Activated CD8-positive, alpha-beta T cell treated with anti-CD3 and anti-CD28 coated beads for 36 hours (primary cell): ENCODE data around the gene COMMD3. TPM values are rescaled to one million over a fixed set of nuclear protein-coding genes. Genes with fewer than 3 reads are reported as not detected.

ENCODE experiments used
- ATAC-seq: fragments of 200-7000 bp; cut with Tn5 transposase; one replicate; pipeline ENCODE4 v1.10.0; 2021; ENCODE audit warnings: mild to moderate bottlenecking, moderate library complexity
- CTCF ChIA-PET: fragments of 350-600 bp; sonication (Branson Sonifier 250); formaldehyde crosslinking; loops from one replicate; lab custom pipeline; 2021; ENCODE audit warnings: antibody characterized with exemption; lab: Charles Lee
- POLR2A ChIA-PET: fragments of 350-600 bp; sonication (Branson Sonifier 250); formaldehyde crosslinking; loops from one replicate; lab custom pipeline; 2021; ENCODE audit warnings: antibody characterized with exemption; lab: Charles Lee
- DNase-seq: peaks from one replicate; pipeline ENCODE4 v3.0.0-alpha.2; 2020
- H3K27ac Mint-ChIP-seq: one replicate; pipeline ENCODE4 v1.8.0; 2021; ENCODE audit warnings: mild to moderate bottlenecking, mixed read lengths
- H3K27me3 Mint-ChIP-seq: one replicate; pipeline ENCODE4 v1.8.0; 2021; ENCODE audit warnings: mixed read lengths
- H3K36me3 Mint-ChIP-seq: one replicate; pipeline ENCODE4 v1.8.0; 2021; ENCODE audit warnings: low read depth, mixed read lengths
- H3K4me1 Mint-ChIP-seq: one replicate; pipeline ENCODE4 v1.8.0; 2021; ENCODE audit warnings: low read depth, mixed read lengths
- H3K4me3 Mint-ChIP-seq: one replicate; pipeline ENCODE4 v1.8.0; 2021; ENCODE audit warnings: mild to moderate bottlenecking, moderate library complexity, mixed read lengths
- H3K9me3 Mint-ChIP-seq: one replicate; pipeline ENCODE4 v1.8.0; 2021; ENCODE audit warnings: mixed read lengths
- CTCF ChIP-seq: fragments of 200-600 bp; IDR thresholded peaks from one replicate; pipeline ENCODE4 v1.8.0; 2022; ENCODE audit warnings: antibody characterized with exemption, mild to moderate bottlenecking
- intact Hi-C: fragments of 100-400 bp; cut with micrococcal nuclease; formaldehyde crosslinking; loops from one replicate; pipeline ENCODE4 v1.10.0; 2022
- total RNA-seq, 2 experiments: library from RNA; stranded (reverse); gene quantifications; one replicate each; pipeline ENCODE4 v1.2.3, GENCODE V29; 2021

COMMD3 gene
- total RNA-seq, 2 experiments from 2014 or later, result 64.7 to 68.7 TPM

- POLR2A ChIA-PET, result no interaction called here
- no peak for TF ChIP-seq CTCF
- Mint-ChIP-seq H3K4me1 (peaks cover 39% of the 10 kb centered on the region), H3K36me3 (no peaks in the 10 kb centered on the region), H3K27ac (no peak overlapping the region), H3K4me3 (no peak overlapping the region), H3K27me3 (peaks cover 4% of the 10 kb centered on the region), H3K9me3 (no peaks in the 10 kb centered on the region)
- no peak for ATAC-seq
- CTCF ChIA-PET, result interaction anchor here (1.7 kb wide), 1 partner anchor 10 kb away, joined by 5 read pairs; no protein-coding TSS in a partner anchor
- no peak for DNase-seq
- intact Hi-C loops, result loop anchor here (10.0 kb wide), 1 partner anchor 66 kb away; no protein-coding TSS in a partner anchor
These were observed 52.8 kb downstream of the COMMD3 start for GRCh38 chr10:22368981-22369380.

GRCh38 chr10:22369434-22370072, 53.4 kb downstream of the COMMD3 start:
- CTCF ChIA-PET, result interaction anchor here (1.2 to 1.7 kb wide), 2 partner anchors 9 to 67 kb away, joined by 3 to 5 read pairs; no protein-coding TSS in a partner anchor
- Mint-ChIP-seq H3K4me1 (peaks cover 39% of the 10 kb centered on the region), H3K27me3 (peaks cover 4% of the 10 kb centered on the region), H3K4me3 (no peak overlapping the region), H3K27ac (no peak overlapping the region), H3K36me3 (no peaks in the 10 kb centered on the region), H3K9me3 (no peaks in the 10 kb centered on the region)
- ATAC-seq, result peak; percentile 53
- POLR2A ChIA-PET, result no interaction called here
- no peak for TF ChIP-seq CTCF
- intact Hi-C loops, result loop anchor here (10.0 kb wide), 1 partner anchor 65 kb away; no protein-coding TSS in a partner anchor
- no peak for DNase-seq

Other genes with a start within 250 kb of the COMMD3 start
- gene EBLN1, start 98.4 kb upstream of the COMMD3 start, total RNA-seq, result not detected
- gene BMI1, start 4.7 kb downstream of the COMMD3 start, total RNA-seq, result 10 to 100 TPM; 38.7 to 41.4 TPM
- not detected for gene SPAG6, start 29.1 kb downstream of the COMMD3 start, total RNA-seq